ENCODE measurements around the gene SORCS2. TPM values are rescaled to one million over a fixed set of nuclear protein-coding genes. Genes with fewer than 3 reads are reported as not detected.

SORCS2 gene
- total and polyA plus RNA-seq, 2 of the 13 experiments (the other 11 are each of a cell fraction or from before 2014, with no cell fraction given) = 0.82 to 1.0 TPM

DNA sequence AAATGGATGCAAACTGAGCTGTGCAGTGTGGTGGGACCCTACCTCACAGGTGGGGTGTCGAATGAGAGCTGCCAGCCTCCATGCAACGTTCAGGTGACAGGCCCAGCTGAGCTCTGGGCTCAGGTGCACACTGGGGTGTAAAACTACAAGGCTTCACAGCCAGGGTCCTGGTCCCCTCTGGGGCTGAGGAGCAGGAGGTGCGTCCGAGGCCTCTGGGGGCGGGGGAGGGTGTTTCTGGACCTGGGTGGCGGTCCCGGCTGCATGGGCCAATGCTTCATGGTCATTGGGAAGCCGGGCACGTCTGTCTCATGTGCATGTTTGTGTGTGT, 26.5 kb upstream of the SORCS2 start:
- Histone ChIP-seq H3K4me1 (ENCODE audit: insufficient read depth, low read length) (peaks cover 38% of the 10 kb centered on the region), H3K36me3 (replicated peaks in 1 of 2; ENCODE audit: control insufficient read depth in 1 of 2, insufficient read depth in 2 of 2, low read length in 2 of 2) (no peaks in the 10 kb centered on the region), H3K27ac (ENCODE audit: extremely low read length, insufficient read depth, low read length) (no peak overlapping the region), H3K27me3 (ENCODE audit: control insufficient read depth in 1 of 2, insufficient read depth in 2 of 2, low read length in 2 of 2) (peaks cover 0 to 8% of the 10 kb centered on the region in 2 experiments; a peak in 1 of 5 replicates), H3K4me3 (replicated peaks in 1 of 3; ENCODE audit: insufficient read depth in 1 of 3, low read depth in 2 of 3, low read length in 3 of 3) (no peak overlapping the region), H2AFZ (ENCODE audit: low read length) (no peak overlapping the region), H3K79me2 (ENCODE audit: insufficient read depth, low read length) (no peaks in the 10 kb centered on the region), H3K9me3 (ENCODE audit: low read length) (no peaks in the 10 kb centered on the region), H3K9ac (ENCODE audit: insufficient read depth, low read depth, low read length) (no peak overlapping the region), H4K20me1 (ENCODE audit: insufficient read depth, low read length) (no peaks in the 10 kb centered on the region), H3K4me2 (ENCODE audit: low read depth, low read length) (no peak overlapping the region)
- in situ Hi-C loops (cut with HindIII; ENCODE audit: extremely low pct_ligation_motif_present, low pct_unique_long_range_greater_than_20kb) (no loop called here), intact Hi-C loops (cut with micrococcal nuclease; ENCODE audit: unreplicated experiment) (loop anchor here (2.0 kb wide), 1 partner anchor 63 kb away; no protein-coding TSS in a partner anchor)
- WGBS (ENCODE audit: low lambda C conversion rate) = 50% methylated on average over 3 of the region's 9 CpGs
- ATAC-seq = no peak
- POLR2A ChIA-PET = no interaction called here
- no peak for FAIRE-seq
- TF ChIP-seq CHD2 (IDR thresholded peaks at IDR 0.05; ENCODE audit: low read depth, low read length) = no peak
- TF ChIP-seq, protein P1, sequence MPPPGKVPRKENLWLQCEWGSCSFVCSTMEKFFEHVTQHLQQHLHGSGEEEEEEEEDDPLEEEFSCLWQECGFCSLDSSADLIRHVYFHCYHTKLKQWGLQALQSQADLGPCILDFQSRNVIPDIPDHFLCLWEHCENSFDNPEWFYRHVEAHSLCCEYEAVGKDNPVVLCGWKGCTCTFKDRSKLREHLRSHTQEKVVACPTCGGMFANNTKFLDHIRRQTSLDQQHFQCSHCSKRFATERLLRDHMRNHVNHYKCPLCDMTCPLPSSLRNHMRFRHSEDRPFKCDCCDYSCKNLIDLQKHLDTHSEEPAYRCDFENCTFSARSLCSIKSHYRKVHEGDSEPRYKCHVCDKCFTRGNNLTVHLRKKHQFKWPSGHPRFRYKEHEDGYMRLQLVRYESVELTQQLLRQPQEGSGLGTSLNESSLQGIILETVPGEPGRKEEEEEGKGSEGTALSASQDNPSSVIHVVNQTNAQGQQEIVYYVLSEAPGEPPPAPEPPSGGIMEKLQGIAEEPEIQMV (CRISPR knock-in tag; IDR thresholded peaks at IDR 0.05; ENCODE audit: low read depth) = no peak
- TF ChIP-seq SP4 (CRISPR knock-in tag; IDR thresholded peaks at IDR 0.05) = no peak
- no peak for TF ChIP-seq SMAD1 (CRISPR knock-in tag; IDR thresholded peaks at IDR 0.05; ENCODE audit: borderline replicate concordance, low read depth)
- no peak for TF ChIP-seq PRPF4 (IDR thresholded peaks at IDR 0.05; ENCODE audit: low read depth, low read length, poor library complexity, severe bottlenecking)
- TF ChIP-seq SOX6 (IDR thresholded peaks at IDR 0.05) = no peak
- no peak for TF ChIP-seq SOX6 (CRISPR knock-in tag; IDR thresholded peaks at IDR 0.05)
- TF ChIP-seq ZFP36L1 (CRISPR knock-in tag; IDR thresholded peaks at IDR 0.05) = no peak
- no peak for TF ChIP-seq ZNF441 (CRISPR knock-in tag; IDR thresholded peaks at IDR 0.05; ENCODE audit: borderline replicate concordance)
- no peak for TF ChIP-seq ZNF317 (CRISPR knock-in tag; IDR thresholded peaks at IDR 0.05)
- TF ChIP-seq ZNF337 (CRISPR knock-in tag; IDR thresholded peaks at IDR 0.05; ENCODE audit: borderline replicate concordance, low read depth) = no peak
- no peak for TF ChIP-seq RORA (CRISPR knock-in tag; IDR thresholded peaks at IDR 0.05)
- TF ChIP-seq, protein P2, sequence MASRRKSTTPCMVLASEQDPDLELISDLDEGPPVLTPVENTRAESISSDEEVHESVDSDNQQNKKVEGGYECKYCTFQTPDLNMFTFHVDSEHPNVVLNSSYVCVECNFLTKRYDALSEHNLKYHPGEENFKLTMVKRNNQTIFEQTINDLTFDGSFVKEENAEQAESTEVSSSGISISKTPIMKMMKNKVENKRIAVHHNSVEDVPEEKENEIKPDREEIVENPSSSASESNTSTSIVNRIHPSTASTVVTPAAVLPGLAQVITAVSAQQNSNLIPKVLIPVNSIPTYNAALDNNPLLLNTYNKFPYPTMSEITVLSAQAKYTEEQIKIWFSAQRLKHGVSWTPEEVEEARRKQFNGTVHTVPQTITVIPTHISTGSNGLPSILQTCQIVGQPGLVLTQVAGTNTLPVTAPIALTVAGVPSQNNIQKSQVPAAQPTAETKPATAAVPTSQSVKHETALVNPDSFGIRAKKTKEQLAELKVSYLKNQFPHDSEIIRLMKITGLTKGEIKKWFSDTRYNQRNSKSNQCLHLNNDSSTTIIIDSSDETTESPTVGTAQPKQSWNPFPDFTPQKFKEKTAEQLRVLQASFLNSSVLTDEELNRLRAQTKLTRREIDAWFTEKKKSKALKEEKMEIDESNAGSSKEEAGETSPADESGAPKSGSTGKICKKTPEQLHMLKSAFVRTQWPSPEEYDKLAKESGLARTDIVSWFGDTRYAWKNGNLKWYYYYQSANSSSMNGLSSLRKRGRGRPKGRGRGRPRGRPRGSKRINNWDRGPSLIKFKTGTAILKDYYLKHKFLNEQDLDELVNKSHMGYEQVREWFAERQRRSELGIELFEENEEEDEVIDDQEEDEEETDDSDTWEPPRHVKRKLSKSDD (CRISPR knock-in tag; IDR thresholded peaks at IDR 0.05; ENCODE audit: low read depth) = no peak
- no peak for DNase-seq (ENCODE audit: low spot score)
- CTCF ChIA-PET (ENCODE audit: low intra/inter-chr PET ratio, low total read pairs) = no interaction called here
- BruUV-seq (replicated peaks) = no TSS peak
